PFSK-1 (cell line): ENCODE results near the gene MARCHF3.

Source experiments
- FOXP2 ChIP-seq: optimal IDR thresholded peaks from 2 replicates; pipeline ENCODE3; 2011; ENCODE audit warnings: borderline replicate concordance, control low read depth, inconsistent platforms; ENCODE audit not compliant: insufficient read depth; ENCODE audit errors: extremely low read length, extremely low read depth
- POLR2AphosphoS5 ChIP-seq: IDR thresholded peaks from 2 replicates; pipeline ENCODE4 v1.6.1; 2012; ENCODE audit warnings: low read depth, mild to moderate bottlenecking, control low read depth, low read length, moderate library complexity
- REST ChIP-seq, 2 experiments: IDR thresholded peaks; 2 replicates each; pipeline versions ENCODE4 v1.6.1 to v1.8.0; 2011 to 2012; ENCODE audit warnings: low read depth in 2 of 2, low read length in 2 of 2, control low read depth in 1 of 2, inconsistent platforms in 1 of 2, mild to moderate bottlenecking in 1 of 2, moderate library complexity in 1 of 2; ENCODE audit not compliant: insufficient read depth in 1 of 2
- SIN3A ChIP-seq: IDR thresholded peaks from 2 replicates; pipeline ENCODE4 v1.6.1; 2012; ENCODE audit warnings: mild to moderate bottlenecking, low read length, moderate library complexity, borderline replicate concordance; ENCODE audit not compliant: insufficient read depth
- TAF1 ChIP-seq: IDR thresholded peaks from 2 replicates; pipeline ENCODE4 v1.6.1; 2012; ENCODE audit warnings: low read length, control low read depth, borderline replicate concordance; ENCODE audit not compliant: insufficient read depth

MARCHF3 gene

GRCh38 chr5:126846344-126846743, 184.0 kb downstream of the MARCHF3 start:
- TF ChIP-seq SIN3A (no peak), POLR2AphosphoS5 (no peak), TAF1 (no peak), FOXP2 (no peak), REST (IDR thresholded peaks at IDR 0.05; ENCODE audit: insufficient read depth in 1 of 2, low read depth in 2 of 2, low read length in 2 of 2) (no peak)

- TF ChIP-seq SIN3A (no peak), FOXP2 (no peak), REST (IDR thresholded peaks at IDR 0.05; ENCODE audit: insufficient read depth in 1 of 2, low read depth in 2 of 2, low read length in 2 of 2) (no peak), TAF1 (no peak), POLR2AphosphoS5 (no peak)
Measured at GRCh38 chr5:126837906-126838539, 192.3 kb downstream of the MARCHF3 start.

- TF ChIP-seq TAF1 (no peak), REST (IDR thresholded peaks at IDR 0.05; ENCODE audit: insufficient read depth in 1 of 2, low read depth in 2 of 2, low read length in 2 of 2) (no peak), POLR2AphosphoS5 (no peak), SIN3A (no peak), FOXP2 (no peak)
Measured at GRCh38 chr5:126837242-126837641, 193.1 kb downstream of the MARCHF3 start.

GRCh38 chr5:126836778-126837177, 193.6 kb downstream of the MARCHF3 start:
- no peak for TF ChIP-seq FOXP2
- no peak for TF ChIP-seq TAF1
- TF ChIP-seq POLR2AphosphoS5 = no peak
- TF ChIP-seq SIN3A = no peak
- no peak for TF ChIP-seq REST (IDR thresholded peaks at IDR 0.05; ENCODE audit: insufficient read depth in 1 of 2, low read depth in 2 of 2, low read length in 2 of 2)

GRCh38 chr5:126831156-126831555, 199.2 kb downstream of the MARCHF3 start:
- TF ChIP-seq TAF1 (no peak), SIN3A (no peak), FOXP2 (no peak), REST (IDR thresholded peaks at IDR 0.05; ENCODE audit: insufficient read depth in 1 of 2, low read depth in 2 of 2, low read length in 2 of 2) (no peak), POLR2AphosphoS5 (no peak)
